ENCODE measurements around the gene SYNPO2.

GRCh38 chr4:118930255-118930654, 41.6 kb downstream of the SYNPO2 start:
- no peak for TF ChIP-seq CTCF (IDR thresholded peaks at IDR 0.05)
- TF ChIP-seq POLR2AphosphoS5 (IDR thresholded peaks at IDR 0.05; ENCODE audit: insufficient read depth in 1 of 2, low read depth in 1 of 2), result no peak

All from vagina (tissue), 2 donors.